SW480 (cell line): ENCODE measurements around the gene KCNMA1.
"Not testable (repeated sequence)": the region's sequence is repeated elsewhere in the genome, so short reads cannot be mapped to it uniquely, and the experiment has no call there.

Experiments
- DNase-seq: peaks from one replicate; pipeline ENCODE4 v3.0.0-alpha.2; 2016; ENCODE audit warnings: low spot score

KCNMA1 gene

GRCh38 chr10:77583527-77583926 lies 54.1 kb downstream of the KCNMA1 start:
- no peak for DNase-seq

DNA sequence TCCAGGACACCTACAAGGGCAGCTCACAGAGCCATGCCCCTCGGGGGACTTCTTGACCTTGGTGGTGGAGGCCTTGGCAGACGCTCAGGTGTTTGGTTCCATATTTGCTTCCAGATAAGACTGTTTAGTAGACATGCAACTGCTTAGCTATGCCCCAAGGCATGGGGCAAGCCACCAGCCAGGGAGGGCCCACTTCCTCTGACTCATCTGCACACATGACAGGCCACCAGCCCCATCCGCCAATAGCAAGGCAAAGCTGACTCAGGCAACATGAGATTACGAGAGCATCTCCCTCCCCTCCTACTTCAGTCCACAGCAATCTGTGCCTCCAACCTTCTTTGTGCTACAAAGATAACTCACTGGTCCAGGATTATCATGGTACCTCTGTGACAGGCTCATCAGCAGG lies 54.9 kb downstream of the KCNMA1 start:
- peak; percentile 70 for DNase-seq

GRCh38 chr10:77581738-77582137 lies 55.9 kb downstream of the KCNMA1 start:
- DNase-seq, result no peak

DNA sequence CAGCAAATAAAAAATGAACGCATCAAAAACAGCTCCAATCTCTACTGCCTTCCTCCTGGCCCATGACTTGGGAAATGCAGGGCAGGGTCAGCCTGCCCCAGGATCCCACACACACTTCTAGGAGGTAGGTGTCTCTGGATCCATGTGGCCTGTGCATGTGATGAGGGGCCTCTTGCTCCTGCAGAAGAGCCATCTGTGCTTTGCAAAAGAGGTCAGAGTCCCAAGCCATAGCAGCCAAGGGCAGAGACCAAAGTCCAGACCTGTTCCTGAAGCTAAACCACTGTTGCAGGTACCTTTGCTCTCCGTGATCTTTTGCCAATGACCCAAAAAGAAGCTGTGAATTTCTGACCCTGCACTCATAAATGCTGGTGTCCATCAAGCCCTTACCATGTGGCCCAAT lies 57.1 kb downstream of the KCNMA1 start:
- DNase-seq, result no peak

DNA sequence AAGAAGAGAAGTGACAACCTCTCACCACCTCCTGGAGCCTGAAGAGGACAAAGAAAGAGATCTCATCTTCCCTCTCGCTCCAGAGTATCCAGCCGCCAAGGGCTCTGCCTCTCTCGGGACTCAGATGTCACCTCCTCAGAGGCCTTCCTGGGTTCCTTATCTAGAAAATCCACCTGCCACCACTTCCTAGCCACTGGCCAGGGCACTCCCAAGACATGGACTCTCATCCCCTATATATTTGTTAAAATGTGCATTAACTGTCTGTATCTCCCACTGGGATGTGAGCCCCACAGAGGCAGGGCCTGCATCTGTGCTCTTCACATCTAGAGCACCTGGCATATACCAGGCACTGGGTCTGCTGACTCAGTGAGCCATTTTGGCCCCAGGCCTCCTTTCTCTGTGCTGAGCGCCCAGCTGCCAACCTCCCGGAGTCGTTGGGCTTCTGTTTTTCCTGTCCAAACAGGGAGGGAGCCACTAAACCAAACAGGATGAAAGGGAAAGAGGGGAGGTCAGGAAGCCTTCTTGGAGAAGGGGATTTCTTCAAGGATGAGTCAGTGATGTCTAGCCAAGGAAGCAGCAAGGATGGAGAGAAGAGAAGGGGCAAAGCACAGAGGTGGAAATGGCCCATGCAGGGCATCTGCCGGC lies 58.9 kb downstream of the KCNMA1 start:
- DNase-seq, result no peak

GRCh38 chr10:77577666-77578229 lies 59.9 kb downstream of the KCNMA1 start:
- no peak for DNase-seq

DNA sequence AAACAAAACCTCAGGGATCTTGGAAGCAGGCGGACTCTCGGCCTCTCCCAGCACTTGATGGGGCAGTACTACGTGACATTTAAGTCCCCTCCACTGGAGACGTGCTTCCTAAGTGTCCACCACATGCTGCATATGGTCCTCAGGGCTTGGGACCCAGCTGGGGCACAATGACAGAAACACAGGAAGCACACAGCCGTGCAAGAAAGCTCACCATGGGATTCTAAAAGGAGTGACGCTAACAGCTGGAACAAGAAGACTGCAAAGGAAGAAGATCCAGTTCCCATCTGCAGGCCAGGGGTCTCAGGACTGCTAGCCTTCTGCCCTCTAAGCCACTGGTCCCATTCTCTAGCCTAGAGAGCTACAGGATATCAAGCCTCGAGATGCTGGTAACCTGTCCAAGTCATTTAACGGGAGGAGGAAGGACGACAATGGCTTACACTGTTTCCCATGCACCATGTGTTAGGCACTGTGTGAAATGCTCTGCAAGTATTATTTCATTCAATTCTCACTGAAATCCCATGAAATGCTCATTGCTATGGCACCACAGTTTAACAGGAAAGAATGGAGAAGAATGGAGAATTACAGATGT lies 61.1 kb downstream of the KCNMA1 start:
- no peak for DNase-seq

- no peak for DNase-seq
Measured at GRCh38 chr10:77576007-77576367, 61.6 kb downstream of the KCNMA1 start.

DNA sequence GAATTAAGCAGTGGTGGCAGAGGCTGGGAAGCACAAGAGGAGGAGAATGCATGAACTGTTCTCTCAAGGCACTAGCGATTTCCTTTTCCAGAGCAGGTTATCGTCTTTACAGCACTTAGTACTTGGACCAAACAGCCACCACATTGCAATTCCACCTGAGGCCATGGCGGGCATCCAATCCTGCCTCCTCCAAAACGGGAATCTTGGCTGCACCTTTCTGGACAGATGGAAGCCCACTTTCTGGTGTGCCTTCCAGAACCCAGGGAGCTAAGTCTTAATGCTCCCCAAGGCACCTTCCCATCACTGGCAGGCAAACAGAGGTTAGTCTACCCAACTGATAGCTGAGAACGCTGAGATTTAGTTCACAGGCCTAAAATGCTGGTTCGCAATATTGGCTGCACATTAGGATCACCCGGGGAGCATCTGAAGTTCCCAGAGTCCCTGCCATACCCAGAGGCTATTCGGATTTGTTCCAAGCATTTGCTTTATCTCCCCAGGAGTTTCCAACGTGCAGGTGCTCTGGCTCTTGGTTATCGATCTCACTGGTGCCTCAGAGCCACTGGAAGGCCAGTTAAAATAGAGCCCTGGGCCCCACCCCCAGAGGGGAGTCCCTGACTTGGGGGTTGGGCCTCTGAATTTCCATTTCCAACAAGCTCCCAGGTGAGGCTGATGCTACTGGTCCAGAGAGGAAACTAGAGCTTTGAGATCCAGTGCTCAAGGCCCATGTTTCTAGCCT lies 62.2 kb downstream of the KCNMA1 start:
- no peak for DNase-seq

DNA sequence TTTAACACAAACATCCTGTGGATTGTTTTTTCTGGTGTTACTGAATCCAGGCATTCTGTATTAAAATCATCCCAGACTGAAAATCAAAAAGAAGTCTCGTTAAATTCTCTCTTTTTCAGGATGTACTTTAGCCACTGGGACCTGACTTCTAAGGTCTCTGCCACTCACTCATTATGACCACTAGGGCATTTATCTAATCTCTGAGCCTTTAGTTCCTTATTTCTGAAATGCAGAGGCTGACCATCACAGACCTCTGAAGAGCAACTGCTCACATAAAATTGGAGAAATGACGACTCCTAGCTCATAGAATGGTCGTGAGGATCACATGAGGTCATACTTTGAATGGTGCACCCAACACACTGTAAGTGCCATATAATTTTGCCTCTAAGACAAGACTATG lies 63.2 kb downstream of the KCNMA1 start:
- no peak for DNase-seq

DNA sequence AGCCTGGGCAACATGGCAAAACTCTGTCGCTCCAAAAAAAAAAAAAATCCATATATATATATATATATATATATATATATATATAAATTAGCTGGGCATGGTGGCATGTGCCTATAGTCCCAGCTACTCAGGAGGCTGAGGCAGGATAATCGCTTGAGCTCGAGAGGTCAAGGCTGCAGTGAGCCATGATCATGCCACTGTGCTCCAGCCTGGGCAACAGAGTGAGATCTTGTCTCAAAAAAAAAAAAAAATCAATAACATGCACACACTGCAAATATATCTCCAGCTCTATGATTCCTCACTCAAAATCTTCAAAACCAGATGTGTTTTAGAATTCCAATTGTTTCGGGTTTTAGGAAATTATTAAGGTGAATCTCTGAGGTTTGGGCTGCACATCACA lies 65.1 kb downstream of the KCNMA1 start:
- not testable (repeated sequence) for DNase-seq

GRCh38 chr10:77571490-77571889 lies 66.1 kb downstream of the KCNMA1 start:
- DNase-seq, result no peak

DNA sequence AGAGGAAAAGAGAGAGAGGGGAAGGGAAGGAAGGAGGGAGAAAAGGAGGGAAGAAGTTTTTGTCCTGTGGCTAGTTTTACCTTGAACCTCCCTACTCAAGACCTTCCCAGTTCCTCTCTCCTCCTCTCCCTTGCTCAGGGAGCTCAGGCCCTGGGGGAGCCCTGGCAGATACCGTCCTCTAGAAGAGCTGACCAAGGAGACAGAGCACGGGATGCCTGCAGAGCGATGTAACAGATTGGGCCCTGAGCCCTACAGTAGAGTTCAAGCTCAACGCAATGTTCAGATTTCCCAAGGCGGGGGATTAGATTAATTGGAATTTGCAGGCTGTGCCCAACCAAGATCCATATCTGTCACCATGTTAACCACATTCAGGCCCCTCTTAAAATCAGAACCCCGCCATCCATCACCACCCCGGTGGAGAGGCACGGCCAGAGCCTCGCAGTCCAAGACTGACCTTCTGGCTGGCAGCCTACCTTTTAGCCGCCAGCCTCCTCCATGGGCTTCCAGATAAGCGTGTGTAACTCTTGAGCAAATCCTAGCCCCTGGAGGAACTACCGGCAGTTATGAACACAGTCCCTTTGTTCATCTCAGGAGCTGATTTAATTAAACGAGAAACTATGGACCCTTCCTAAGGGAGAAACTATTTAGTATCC lies 70.6 kb downstream of the KCNMA1 start:
- DNase-seq, result no peak

DNA sequence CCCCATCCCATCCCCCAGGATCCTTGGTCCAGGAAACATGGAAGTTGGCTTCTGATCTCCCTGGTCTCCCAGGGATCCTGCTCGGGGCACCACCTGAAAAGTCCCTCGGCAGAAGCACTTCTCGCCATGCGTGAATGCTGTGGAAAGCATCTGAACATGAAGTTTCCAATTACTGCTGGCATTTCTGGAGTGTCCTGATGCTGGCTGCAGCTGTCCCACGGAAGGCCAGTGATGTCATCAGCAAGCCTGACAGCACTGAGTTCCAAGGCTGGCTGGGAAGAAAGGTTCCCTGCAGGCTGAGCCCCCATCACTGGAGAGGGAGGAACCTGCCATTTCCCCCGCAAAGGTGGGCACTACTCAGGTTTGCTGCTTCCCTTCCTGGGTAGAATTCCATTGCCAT lies 71.4 kb downstream of the KCNMA1 start:
- DNase-seq, result no peak

- no peak for DNase-seq
Measured at GRCh38 chr10:77565590-77566023, 72.0 kb downstream of the KCNMA1 start.

GRCh38 chr10:77564731-77565589 lies 72.6 kb downstream of the KCNMA1 start:
- DNase-seq, result no peak

- no peak for DNase-seq
Measured at GRCh38 chr10:77563638-77564270, 73.9 kb downstream of the KCNMA1 start.

- DNase-seq, result no peak
Measured at GRCh38 chr10:77562742-77563141, 74.9 kb downstream of the KCNMA1 start.

GRCh38 chr10:77561991-77562390 lies 75.6 kb downstream of the KCNMA1 start:
- no peak for DNase-seq

GRCh38 chr10:77560471-77560870 lies 77.1 kb downstream of the KCNMA1 start:
- no peak for DNase-seq

DNA sequence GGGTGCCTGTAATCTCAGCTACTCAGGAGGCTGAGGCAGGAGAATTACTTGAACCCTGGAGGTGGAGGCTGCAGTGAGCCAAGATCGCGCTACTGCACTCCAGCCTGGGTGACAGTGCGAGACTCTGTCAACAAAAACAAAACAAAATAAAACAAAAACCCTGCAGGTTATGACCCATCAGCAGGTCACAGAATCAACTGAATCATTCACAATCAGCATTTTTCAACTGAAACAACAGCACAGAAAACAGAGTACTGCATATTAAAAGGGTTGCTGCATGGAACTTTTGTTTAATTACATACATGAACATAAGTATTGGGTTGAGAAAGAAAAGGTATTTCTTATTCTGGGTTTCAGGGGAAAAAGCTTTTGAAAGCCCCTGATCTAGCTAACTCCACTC lies 77.6 kb downstream of the KCNMA1 start:
- DNase-seq, result no peak
